Gastroesophageal sphincter (tissue), 2 donors: ENCODE results near the gene ZDHHC16.

Experiments
- EP300 ChIP-seq: sonication (generic); formaldehyde crosslinking; IDR thresholded peaks from one replicate; pipeline ENCODE4 v1.6.1; 2017; ENCODE audit warnings: antibody characterized with exemption, mild to moderate bottlenecking
- POLR2AphosphoS5 ChIP-seq: sonication (generic); formaldehyde crosslinking; IDR thresholded peaks from one replicate; pipeline ENCODE4 v1.6.1; 2017; ENCODE audit warnings: antibody characterized with exemption

DNA sequence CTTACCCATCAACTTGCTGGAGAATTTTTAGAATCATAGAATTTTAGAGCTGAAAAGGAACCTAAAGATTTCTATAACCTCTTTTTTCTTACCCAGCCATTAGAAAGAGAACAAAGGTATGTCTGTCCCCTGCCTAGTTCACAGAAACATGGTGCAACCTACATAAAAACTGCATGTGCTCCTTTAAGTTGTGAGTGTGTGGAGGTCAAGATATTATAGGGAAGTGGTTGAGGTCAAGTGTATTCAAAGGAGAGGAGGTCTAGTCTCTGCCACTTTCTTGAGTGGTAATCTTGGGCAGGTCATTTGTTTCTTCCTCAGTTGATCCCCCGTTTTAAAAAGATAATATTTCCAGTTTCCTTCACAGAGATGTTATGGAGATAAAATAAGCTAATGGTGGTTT lies 59.2 kb downstream of the ZDHHC16 start:
- TF ChIP-seq EP300 (no peak), POLR2AphosphoS5 (no peak)
